Transverse colon (tissue), 3 donors: ENCODE measurements around the gene ID3.

Source experiments
- EP300 ChIP-seq: sonication (generic); formaldehyde crosslinking; IDR thresholded peaks from one replicate; pipeline ENCODE4 v1.6.1; 2017; ENCODE audit warnings: antibody characterized with exemption, low read depth
- TF ChIP-seq, protein P1 (sequence below), 5 experiments: fragments of 200-600 bp in 3 of 5; fragments of 450-650 bp in 2 of 5; sonication (generic) in 3 of 5; IDR thresholded peaks; 1 replicate in 2 of 5; 2 replicates in 3 of 5; pipeline ENCODE4 v1.5.1; 2016 to 2017; ENCODE audit warnings: antibody characterized with exemption in 5 of 5, inconsistent platforms in 3 of 5, mild to moderate bottlenecking in 2 of 5, moderate library complexity in 1 of 5

DNA sequence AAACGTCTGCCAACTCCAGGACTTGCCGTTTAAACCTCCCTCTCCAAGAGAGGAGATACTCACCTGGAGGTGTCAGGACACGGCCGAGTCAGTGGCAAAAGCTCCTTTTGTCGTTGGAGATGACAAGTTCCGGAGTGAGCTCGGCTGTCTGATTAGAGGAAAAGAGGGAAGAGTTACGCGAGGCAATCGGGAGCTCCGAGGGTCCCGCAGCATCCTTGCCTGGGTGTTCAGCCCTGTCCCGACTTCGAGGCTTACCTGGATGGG, 497 bp downstream of the ID3 start:
- no peak for TF ChIP-seq EP300
- TF ChIP-seq, protein P1, sequence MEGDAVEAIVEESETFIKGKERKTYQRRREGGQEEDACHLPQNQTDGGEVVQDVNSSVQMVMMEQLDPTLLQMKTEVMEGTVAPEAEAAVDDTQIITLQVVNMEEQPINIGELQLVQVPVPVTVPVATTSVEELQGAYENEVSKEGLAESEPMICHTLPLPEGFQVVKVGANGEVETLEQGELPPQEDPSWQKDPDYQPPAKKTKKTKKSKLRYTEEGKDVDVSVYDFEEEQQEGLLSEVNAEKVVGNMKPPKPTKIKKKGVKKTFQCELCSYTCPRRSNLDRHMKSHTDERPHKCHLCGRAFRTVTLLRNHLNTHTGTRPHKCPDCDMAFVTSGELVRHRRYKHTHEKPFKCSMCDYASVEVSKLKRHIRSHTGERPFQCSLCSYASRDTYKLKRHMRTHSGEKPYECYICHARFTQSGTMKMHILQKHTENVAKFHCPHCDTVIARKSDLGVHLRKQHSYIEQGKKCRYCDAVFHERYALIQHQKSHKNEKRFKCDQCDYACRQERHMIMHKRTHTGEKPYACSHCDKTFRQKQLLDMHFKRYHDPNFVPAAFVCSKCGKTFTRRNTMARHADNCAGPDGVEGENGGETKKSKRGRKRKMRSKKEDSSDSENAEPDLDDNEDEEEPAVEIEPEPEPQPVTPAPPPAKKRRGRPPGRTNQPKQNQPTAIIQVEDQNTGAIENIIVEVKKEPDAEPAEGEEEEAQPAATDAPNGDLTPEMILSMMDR (IDR thresholded peaks at IDR 0.05), result no peak
